NCI-H524 treated with DMSO at 0.1 percent for 48 hours (cell line): ENCODE data around the gene SPNS1.
A peak's percentile ranks its signal among the peaks of the same experiment; 100 is the strongest.
"Not testable (repeated sequence)": the region's sequence is repeated elsewhere in the genome, so short reads cannot be mapped to it uniquely, and the experiment has no call there.

Source experiments
- DNase-seq: peaks from one replicate; lab custom pipeline; 2025; lab: John Stamatoyannopoulos, UW

The SPNS1 gene, protein sequence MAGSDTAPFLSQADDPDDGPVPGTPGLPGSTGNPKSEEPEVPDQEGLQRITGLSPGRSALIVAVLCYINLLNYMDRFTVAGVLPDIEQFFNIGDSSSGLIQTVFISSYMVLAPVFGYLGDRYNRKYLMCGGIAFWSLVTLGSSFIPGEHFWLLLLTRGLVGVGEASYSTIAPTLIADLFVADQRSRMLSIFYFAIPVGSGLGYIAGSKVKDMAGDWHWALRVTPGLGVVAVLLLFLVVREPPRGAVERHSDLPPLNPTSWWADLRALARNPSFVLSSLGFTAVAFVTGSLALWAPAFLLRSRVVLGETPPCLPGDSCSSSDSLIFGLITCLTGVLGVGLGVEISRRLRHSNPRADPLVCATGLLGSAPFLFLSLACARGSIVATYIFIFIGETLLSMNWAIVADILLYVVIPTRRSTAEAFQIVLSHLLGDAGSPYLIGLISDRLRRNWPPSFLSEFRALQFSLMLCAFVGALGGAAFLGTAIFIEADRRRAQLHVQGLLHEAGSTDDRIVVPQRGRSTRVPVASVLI

DNA sequence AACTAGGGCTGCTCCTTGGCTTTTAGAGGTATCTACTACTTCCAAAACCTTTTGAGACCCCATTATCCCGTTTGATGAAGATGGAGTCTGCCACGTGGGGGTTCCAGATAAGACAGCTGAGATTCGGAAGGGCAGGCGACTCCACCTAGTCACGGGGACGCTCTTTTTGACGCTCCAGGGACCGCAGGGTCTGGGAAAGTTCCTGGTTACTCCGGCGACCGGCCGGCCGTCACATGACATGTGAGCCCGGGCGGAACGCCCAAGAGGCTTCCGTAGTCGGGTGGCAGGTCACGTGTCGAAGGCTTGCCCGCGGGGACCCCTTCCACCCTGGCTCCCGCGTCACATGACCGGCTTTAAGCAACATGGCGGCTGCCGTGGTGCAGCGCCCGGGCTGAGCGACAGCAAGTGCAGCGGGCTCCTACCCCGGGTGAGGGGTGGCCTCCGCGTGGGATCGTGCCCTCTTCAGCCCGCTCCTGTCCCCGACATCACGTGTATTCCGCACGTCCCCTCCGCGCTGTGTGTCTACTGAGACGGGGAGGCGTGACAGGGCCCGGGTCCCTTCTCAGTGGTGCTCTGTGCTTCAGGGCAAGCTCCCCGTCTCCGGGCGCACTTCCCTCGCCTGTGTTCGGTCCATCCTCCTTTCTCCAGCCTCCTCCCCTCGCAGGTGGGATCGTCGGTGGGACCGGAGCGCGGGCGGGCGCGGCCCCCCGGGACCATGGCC, at the start of gene SPNS1:
SPNS1 (plus strand) TSS at position 342 of the 721 bp plus-strand sequence; CDS start at position 716, 374 bp downstream.
- DNase-seq, result peak; percentile 84

DNA sequence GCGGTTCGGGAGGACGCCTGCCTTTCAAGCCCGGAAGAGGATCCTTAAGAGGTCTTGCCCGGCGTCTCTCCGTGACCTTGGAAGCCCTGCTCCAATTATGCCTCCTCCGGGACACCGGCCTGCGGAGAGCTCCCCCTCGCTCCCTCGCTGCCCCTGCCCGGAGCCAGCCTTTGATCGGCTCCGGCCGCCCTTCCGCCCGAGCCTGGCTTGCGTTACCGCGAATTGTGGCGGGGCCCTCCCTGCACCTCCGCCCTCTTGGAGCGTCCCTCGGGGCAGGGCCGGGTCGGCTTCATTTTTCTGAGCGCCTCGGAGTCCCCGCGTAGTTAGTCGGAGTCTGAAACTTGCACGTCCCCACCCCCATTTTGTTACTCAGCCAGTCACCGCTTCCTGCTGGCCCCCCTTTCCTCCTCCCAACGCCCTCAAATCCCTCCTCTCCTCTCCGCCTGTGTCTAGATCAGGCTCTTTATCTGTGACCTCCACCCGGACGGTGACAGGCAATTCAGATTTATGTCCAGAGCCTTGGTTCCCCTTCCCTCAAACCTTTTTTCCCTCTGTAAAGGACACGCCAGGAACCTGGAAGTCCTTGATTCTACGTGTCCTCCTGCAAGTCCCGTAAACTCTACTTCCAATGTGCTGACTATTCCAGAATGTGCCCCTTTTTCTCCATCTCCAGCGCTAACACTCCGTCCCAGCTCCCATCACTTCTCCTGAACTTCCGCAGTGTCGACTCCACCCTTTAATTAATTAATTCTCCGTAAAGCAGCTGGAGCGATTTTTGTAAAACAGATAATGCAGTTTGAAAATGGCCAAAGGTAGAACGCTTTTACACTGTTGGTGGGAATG, 49.0 kb upstream of the SPNS1 start:
- DNase-seq, result peak; percentile 14

DNA sequence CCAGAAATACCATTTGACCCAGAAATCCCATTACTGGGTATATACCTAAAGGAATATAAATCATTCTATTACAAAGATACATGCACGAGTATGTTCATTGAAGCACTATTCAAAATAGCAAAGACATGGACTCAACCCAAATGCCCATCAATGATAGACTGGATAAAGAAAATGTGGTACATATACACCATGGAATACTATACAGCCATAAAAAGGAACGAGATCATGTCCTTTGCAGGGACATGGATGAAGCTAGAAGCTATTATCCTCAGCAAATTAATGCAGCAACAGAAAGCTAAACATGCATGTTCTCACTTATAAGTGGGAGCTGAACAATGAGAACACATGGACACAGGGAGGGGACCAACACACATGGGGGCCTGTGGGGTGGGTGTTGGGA, 48.3 kb upstream of the SPNS1 start:
- not testable (repeated sequence) for DNase-seq

DNA sequence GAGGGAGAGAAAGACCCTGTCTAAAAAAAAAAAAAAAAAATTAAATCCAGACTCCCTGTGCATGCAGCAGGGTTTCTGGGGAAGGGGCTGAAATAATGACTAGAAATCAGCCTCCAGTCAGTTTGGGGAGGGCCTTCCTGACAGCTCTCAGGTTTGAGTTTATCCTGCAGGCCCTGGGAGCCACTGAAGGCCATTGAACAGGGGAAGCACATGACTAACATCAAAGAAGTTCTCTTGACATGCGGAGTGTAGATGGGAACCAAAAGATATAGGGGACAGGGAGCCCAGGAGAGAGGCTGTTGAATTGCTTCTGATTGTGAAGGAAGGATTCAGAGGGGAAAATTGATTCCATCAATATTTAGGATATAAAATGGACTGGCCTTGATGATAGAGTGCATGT, 46.8 kb upstream of the SPNS1 start:
- no peak for DNase-seq

DNA sequence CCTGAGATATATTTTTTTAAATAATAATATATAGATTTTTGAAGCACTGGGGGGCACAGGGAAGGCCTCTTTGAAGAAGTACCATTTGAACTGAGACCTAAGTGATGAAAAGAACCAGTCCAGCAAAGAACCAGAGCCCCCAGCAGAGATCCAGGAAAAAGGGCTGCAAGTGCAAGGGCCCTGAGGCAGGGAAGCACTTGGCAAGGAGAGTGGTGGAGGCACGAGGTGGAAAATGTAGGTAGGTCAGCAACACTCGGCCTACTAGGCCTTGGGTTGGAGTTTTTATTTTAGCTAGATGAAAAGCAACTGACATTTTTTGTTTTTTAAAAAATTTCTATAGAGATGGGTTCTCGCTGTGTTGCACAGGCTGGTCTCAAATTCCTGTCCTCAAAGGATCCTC, 44.4 kb upstream of the SPNS1 start:
- DNase-seq, result no peak

DNA sequence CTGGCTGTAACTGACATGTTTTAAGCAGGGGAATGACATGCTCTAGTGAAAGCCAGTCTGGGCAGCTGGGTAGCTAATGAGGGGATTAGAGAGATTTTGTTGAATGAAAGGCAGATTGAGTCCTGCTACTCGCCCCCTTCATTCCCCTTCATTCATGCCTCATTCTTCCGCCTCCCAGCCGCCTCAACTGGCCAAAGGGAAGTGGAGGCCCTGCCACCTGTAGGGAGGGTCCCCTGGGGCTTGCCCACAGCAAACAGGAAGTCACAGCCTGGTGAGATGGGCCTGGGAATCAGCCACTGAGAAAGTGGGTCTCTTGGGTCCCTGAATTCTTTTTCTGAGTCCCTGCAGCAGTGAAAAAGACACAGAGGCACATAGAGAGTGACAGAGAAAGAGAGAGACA, 43.9 kb upstream of the SPNS1 start:
- peak; percentile 86 for DNase-seq

DNA sequence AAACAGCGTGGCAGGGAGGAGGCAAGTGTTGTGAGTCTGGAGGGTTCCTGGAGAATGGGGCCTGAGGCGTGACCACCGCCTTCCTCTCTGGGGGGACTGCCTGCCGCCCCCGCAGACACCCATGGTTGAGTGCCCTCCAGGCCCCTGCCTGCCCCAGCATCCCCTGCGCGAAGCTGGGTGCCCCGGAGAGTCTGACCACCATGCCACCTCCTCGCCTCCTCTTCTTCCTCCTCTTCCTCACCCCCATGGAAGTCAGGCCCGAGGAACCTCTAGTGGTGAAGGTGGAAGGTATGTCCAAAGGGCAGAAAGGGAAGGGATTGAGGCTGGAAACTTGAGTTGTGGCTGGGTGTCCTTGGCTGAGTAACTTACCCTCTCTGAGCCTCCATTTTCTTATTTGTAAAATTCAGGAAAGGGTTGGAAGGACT, 42.8 kb upstream of the SPNS1 start, which contains the start of gene CD19:
CD19 (plus strand) TSS at position 171 of the 425 bp plus-strand sequence; CDS start at position 201, 30 bp downstream.
- no peak for DNase-seq

DNA sequence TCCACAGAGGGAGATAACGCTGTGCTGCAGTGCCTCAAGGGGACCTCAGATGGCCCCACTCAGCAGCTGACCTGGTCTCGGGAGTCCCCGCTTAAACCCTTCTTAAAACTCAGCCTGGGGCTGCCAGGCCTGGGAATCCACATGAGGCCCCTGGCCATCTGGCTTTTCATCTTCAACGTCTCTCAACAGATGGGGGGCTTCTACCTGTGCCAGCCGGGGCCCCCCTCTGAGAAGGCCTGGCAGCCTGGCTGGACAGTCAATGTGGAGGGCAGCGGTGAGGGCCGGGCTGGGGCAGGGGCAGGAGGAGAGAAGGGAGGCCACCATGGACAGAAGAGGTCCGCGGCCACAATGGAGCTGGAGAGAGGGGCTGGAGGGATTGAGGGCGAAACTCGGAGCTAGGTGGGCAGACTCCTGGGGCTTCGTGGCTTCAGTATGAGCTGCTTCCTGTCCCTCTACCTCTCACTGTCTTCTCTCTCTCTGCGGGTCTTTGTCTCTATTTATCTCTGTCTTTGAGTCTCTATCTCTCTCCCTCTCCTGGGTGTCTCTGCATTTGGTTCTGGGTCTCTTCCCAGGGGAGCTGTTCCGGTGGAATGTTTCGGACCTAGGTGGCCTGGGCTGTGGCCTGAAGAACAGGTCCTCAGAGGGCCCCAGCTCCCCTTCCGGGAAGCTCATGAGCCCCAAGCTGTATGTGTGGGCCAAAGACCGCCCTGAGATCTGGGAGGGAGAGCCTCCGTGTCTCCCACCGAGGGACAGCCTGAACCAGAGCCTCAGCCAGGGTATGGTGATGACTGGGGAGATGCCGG, 42.0 kb upstream of the SPNS1 start:
- peak; percentile 79 for DNase-seq

DNA sequence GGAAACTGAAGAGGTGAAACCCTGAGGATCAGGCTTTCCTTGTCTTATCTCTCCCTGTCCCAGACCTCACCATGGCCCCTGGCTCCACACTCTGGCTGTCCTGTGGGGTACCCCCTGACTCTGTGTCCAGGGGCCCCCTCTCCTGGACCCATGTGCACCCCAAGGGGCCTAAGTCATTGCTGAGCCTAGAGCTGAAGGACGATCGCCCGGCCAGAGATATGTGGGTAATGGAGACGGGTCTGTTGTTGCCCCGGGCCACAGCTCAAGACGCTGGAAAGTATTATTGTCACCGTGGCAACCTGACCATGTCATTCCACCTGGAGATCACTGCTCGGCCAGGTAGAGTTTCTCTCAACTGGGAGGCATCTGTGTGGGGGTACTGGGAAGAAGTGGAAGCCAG, 41.4 kb upstream of the SPNS1 start:
- DNase-seq, result no peak

DNA sequence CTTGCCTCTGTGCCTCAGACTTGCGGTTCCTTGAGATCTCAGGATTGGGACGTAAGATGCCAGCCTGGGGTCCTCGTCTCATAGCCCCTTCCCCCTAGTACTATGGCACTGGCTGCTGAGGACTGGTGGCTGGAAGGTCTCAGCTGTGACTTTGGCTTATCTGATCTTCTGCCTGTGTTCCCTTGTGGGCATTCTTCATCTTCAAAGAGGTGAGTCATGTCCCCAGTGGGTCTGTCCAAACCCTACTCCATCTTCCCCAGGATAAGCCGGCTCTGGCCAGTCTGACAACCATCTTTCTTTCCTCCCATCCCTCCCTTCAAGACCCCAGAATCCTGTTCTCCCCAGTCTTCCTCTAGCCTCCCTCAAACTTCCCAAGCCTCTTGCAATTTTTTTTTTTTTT, 39.2 kb upstream of the SPNS1 start:
- no peak for DNase-seq

DNA sequence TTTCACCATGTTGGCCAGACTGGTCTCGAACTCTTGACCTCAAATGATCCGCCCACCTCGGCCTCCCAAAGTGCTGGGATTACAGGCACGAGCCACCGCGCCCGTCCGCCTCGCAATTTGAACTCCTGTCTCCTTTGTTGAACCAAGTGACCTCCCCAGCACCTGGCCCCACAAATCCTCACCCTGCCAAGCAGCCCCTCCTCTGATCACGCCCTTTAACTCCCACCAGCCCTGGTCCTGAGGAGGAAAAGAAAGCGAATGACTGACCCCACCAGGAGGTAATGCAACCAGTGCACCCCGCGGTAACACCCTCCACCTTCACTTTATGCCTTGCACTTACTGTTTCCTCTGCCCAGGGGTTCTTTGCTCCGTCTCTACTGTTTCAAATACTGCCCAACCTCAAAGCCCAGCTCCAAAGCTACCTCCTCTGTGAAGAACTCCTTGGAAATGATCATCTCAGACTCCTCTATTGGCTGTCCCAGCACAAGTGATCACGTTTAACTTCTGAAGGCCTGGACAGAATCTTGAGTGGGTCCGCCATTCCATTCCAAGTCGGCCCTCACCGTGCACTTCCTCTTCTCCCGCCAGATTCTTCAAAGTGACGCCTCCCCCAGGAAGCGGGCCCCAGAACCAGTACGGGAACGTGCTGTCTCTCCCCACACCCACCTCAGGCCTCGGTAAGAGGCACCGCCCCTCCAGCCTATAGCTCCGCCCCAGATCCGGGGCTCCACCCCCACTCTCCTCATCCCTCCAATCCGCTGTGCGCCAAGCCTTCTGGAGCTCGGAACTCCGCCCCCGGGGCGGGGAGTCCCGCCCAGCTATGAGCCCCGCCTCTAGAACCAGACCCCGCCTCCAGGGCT, 38.4 kb upstream of the SPNS1 start:
- no peak for DNase-seq

DNA sequence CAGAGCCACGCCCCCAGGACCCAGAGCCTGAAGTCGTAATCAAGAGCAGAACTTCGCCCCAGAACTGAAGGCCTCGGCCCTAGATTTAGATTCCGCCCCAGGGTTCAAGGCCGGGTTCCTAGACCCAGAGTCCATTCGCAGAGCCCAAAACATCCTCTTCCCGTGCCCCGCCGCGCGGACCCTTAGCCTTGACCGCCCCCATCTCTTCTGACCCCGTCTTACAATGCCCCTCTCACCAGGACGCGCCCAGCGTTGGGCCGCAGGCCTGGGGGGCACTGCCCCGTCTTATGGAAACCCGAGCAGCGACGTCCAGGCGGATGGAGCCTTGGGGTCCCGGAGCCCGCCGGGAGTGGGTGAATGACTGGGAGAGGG, 37.8 kb upstream of the SPNS1 start:
- no peak for DNase-seq

DNA sequence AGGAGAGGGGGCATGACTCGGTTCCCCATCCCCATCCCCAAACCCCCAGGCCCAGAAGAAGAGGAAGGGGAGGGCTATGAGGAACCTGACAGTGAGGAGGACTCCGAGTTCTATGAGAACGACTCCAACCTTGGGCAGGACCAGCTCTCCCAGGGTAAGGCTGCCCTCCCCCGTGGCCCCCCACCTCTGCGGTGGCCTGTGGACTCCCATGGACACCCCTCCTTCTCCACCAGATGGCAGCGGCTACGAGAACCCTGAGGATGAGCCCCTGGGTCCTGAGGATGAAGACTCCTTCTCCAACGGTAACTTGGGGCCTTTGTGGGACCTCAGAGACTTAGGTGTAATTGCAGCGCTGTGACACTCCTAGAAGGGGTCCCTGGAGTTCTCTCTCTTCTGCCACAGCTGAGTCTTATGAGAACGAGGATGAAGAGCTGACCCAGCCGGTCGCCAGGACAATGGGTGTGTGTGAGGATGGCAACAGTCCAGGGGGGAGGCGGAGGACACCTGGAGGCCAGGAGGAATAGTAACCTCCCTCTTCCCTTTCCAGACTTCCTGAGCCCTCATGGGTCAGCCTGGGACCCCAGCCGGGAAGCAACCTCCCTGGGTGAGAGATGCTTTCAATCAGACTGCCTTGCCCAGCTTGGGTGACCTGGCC, 37.2 kb upstream of the SPNS1 start:
- DNase-seq, result no peak

DNA sequence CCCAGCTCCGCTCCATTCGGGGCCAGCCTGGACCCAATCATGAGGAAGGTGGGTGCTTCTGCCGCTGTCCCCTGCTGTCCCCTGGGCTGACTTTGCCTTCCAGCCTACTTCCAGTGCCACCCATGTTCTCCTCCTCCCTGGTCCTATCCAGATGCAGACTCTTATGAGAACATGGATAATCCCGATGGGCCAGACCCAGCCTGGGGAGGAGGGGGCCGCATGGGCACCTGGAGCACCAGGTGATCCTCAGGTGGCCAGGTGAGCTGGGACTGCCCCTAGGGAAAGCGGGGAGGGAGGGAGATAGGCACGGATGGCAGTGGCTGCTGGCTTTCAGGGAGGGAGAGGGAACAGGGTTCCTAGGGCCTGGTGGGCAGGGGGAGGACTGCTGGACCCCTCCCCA, 35.9 kb upstream of the SPNS1 start:
- no peak for DNase-seq

DNA sequence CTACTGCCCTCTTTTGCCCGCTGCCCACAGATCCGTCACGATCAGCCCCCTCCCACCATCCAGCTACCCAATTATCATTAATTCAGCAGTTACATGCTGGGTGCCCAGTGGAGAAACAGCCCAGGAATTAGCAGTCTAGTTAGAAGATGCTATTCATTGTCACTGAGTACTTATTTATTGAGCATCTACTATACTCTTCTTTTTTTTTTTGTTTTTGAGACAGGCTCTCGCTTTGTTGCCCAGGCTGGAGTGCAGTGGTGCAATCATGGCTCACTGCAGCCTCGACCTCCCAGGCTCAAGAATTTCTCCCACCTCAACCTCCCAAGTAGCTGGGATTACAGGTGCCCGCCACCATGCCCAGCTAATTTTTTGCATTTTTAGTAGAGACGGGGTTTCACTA, 34.8 kb upstream of the SPNS1 start:
- not testable (repeated sequence) for DNase-seq

DNA sequence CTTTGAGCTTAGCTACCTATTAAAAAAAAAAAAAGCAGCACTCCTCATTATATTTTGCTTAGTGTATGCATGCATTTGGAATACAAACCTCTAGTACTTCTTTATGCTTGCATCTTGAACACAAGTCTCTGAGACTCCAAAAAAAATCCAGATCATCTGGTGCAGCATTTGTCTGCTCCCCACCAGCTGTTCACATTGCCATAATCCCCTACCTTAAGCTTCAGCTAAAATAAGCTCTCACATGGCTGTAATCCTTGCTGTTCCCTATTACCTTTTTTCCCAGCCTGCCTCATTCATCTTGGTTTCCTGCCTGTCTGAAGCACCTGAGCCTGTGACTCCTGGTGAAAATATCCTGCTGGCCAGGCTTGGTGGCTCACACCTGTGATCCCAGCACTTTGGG, 31.3 kb upstream of the SPNS1 start:
- peak; percentile 98 for DNase-seq

DNA sequence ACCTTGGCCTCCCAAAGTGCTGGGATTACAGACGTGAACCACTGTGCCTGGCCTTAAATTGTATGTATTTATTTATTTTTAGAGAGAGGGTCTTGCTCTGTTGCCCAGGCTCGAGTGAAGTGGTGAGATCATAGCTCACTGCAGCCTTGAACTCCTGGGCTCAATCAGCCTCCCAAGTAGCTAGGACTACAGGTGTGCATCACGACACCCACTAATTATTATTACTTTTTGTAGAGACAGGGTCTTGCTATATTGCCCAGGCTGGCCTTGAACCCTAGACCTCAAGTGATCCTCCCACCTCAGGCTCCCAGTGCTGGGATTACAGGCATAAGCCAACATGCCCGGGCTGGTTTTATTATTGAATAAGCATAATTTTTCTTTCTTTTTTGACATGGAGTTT, 27.9 kb upstream of the SPNS1 start:
- no peak for DNase-seq

DNA sequence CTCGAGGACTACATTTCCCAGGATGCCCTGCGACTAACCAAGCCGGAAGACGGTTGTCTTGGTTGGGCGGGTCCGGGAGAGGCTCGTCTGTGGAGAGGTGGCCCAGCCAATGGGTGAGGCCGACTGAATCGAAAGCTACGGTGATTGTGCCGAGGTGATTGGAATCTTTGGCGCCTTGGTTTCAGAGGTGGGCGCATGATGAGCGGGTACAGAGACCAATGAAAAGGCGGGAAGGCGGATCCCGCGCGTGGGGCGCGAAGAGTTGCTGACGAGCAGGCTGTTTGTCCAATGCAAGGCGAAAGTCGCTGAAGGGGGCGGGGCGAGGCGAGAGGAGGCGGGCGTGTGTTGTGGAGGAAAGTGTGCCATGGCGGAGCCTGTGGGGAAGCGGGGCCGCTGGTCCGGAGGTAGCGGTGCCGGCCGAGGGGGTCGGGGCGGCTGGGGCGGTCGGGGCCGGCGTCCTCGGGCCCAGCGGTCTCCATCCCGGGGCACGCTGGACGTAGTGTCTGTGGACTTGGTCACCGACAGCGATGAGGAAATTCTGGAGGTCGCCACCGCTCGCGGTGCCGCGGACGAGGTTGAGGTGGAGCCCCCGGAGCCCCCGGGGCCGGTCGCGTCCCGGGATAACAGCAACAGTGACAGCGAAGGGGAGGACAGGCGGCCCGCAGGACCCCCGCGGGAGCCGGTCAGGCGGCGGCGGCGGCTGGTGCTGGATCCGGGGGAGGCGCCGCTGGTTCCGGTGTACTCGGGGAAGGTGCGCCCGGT, 23.7 kb upstream of the SPNS1 start, which contains the start of gene NFATC2IP:
NFATC2IP (plus strand) TSS at position 290 of the 762 bp plus-strand sequence; CDS start at position 365, 75 bp downstream.
- DNase-seq, result peak; percentile 99

DNA sequence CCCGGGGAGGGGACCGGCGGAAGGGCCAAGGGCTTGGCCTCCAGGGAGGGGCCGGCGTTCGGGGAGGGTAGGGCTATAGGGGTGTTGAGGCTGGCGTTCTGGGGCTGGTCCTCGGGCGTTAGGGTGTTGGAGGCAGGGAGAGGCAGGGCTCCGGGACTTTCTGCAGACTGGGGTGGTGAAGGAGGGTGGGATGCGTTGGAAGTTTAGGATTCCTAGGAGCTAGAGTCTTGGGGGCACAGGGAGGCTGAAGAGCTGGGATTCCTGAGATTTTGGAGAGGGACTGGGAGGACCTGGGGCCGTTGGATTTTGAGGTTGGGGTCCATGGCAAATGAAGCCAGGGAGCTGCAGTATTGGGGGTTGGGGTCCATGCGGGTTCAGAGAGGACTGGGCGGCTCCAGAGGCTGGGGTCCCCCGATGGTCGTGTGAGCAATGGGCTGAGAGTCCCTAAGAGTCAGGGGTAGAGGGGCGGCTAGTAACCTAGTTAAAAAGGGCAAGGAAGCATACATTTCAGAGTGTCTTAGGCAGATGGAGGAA, 23.1 kb upstream of the SPNS1 start:
- DNase-seq, result no peak
